ENCODE data around the gene HTR4. TPM values are rescaled to one million over a fixed set of nuclear protein-coding genes. Genes with fewer than 3 reads are reported as not detected.

The HTR4 gene
- total RNA-seq, 1 donor from 2014 or later, result not detected

DNA sequence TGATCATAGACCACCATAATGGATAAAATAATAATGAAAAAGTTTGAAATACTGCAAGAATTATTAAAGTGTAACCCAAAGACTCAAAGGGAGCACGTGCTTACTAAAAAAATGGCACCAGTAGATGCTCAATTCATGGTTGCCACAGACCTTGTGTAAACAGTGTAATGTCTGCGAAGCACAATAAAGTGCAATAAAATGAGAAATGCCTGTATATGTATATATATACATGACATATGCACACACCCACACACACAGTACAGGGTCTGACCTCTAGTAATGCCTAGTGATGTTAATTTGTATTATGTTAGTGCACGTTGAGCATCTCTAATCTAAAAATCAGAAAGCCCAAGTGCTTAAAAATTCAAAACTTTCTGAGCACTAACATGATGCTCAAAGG, 218.3 kb downstream of the HTR4 start:
- DNase-seq (ENCODE audit: low spot score), result no peak

DNA sequence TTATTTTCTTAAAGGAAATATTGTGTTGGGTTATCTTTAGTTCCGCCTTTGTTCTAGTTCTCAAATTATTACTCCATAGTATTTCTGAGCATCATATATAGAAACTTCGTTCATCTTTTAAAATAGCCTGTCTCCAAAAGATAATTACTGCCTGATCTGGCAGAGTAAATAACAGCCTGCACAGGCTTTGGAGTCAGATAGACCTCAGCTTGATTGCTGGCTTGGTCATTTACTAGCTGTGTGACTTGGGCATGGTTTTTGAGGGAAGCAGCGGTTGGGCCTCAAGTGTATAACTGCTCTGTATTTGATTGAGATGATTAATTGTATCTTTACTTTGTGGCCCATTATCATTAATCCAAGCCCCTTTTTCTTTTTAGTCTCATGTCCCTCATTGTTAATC, 220.5 kb downstream of the HTR4 start:
- no peak for DNase-seq (ENCODE audit: low spot score)

Other genes starting within 250 kb of the HTR4 start
- 5.7 TPM for gene ADRB2, start 172.1 kb upstream of the HTR4 start, total RNA-seq

Data from ureter (tissue), 1 donor.